ENCODE results near the gene MINAR1.

DNA sequence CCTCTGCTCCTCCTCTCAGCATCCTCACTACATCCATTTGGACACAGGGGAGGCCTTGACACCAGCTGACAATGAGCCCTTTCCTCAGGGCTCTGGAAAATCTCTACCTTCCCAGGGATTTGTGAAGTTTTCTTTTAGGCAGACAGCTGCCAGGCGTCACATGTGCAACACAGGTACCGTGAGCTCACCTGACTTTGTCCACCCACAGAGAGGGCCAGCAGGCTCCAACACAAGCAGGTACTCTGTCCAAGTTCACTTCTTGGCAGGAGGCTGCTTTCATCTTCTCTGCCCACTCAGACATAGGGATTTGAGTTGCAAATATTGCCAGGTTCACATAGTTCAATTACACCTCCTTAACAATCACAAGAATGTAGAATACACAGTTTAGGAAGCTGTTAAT lies 15.3 kb upstream of the MINAR1 start:
- TF ChIP-seq, protein P1, sequence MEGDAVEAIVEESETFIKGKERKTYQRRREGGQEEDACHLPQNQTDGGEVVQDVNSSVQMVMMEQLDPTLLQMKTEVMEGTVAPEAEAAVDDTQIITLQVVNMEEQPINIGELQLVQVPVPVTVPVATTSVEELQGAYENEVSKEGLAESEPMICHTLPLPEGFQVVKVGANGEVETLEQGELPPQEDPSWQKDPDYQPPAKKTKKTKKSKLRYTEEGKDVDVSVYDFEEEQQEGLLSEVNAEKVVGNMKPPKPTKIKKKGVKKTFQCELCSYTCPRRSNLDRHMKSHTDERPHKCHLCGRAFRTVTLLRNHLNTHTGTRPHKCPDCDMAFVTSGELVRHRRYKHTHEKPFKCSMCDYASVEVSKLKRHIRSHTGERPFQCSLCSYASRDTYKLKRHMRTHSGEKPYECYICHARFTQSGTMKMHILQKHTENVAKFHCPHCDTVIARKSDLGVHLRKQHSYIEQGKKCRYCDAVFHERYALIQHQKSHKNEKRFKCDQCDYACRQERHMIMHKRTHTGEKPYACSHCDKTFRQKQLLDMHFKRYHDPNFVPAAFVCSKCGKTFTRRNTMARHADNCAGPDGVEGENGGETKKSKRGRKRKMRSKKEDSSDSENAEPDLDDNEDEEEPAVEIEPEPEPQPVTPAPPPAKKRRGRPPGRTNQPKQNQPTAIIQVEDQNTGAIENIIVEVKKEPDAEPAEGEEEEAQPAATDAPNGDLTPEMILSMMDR (IDR thresholded peaks at IDR 0.05), result no peak
- TF ChIP-seq POLR2A (IDR thresholded peaks at IDR 0.05), result no peak

All from testis (tissue), 2 donors.